Measurements from ENCODE around the gene ITPRID1. TPM values are rescaled to one million over a fixed set of nuclear protein-coding genes. Genes with fewer than 3 reads are reported as not detected.

The ITPRID1 gene
- total RNA-seq, 1 experiment from 2014 or later: 1.2 TPM

GRCh38 chr7:31679574-31680305 lies 165.8 kb downstream of the ITPRID1 start:
- no peak overlapping the region for H2BK12ac ChIP-seq (ENCODE audit: insufficient read length, low read depth, low read length)
- TF ChIP-seq CTCF (conservative IDR thresholded peaks at IDR 0.05): no peak
- no peak overlapping the region for H3K9ac ChIP-seq (ENCODE audit: extremely low read depth, insufficient read length, low read length)
- H4K5ac ChIP-seq (ENCODE audit: insufficient read length, low read depth, low read length): no peak overlapping the region
- H3K23me2 ChIP-seq (ENCODE audit: insufficient read length, low read depth, low read length, poor library complexity, severe bottlenecking): no peaks in the 10 kb centered on the region
- no peak overlapping the region for H2AFZ ChIP-seq (ENCODE audit: low read length)
- peaks cover 3 to 7% of the 10 kb centered on the region in 2 experiments; a peak in 3 of 4 replicates for H3K4me1 Mint-ChIP-seq
- no peaks in the 10 kb centered on the region for H3K36me3 Mint-ChIP-seq (ENCODE audit: insufficient read depth in 1 of 3, low read depth in 3 of 3)
- no peak overlapping the region for H4K8ac ChIP-seq (replicated peaks; ENCODE audit: insufficient read length, low read depth, low read length)
- no peak overlapping the region for H2BK15ac ChIP-seq (ENCODE audit: low read depth, low read length)
- no peaks in the 10 kb centered on the region for H4K20me1 ChIP-seq (ENCODE audit: control insufficient read depth, insufficient read depth, insufficient read length)
- no peaks in the 10 kb centered on the region for H3K79me2 ChIP-seq (ENCODE audit: insufficient read depth, low read length)
- H3K4me2 ChIP-seq (ENCODE audit: insufficient read depth, insufficient read length, low read length): no peak overlapping the region
- WGBS (ENCODE audit: extremely low coverage, insufficient read length, low lambda C conversion rate): no CpG with 5 or more reads among the region's 12 CpGs
- H3K4me3 Mint-ChIP-seq: no peak overlapping the region
- DNase-seq: no peak
- H3K79me1 ChIP-seq (ENCODE audit: insufficient read depth, low read depth, low read length, poor library complexity, severe bottlenecking): no peaks in the 10 kb centered on the region
- H3K27ac Mint-ChIP-seq: no peak overlapping the region
- H3K14ac ChIP-seq (ENCODE audit: insufficient read depth, low read length): no peak overlapping the region
- H3T11ph ChIP-seq (ENCODE audit: low read length): peak overlapping the region; percentile 17
- no peak overlapping the region for H2AK5ac ChIP-seq (ENCODE audit: insufficient read length, low read length)
- no peak overlapping the region for H3K56ac ChIP-seq (ENCODE audit: insufficient read length, low read depth, low read length)
- no peak overlapping the region for H2BK120ac ChIP-seq (ENCODE audit: low read depth, low read length, poor library complexity, severe bottlenecking)
- H3K27ac ChIP-seq (ENCODE audit: insufficient read length, low read depth, low read length): no peak overlapping the region
- H4K91ac ChIP-seq (ENCODE audit: insufficient read length, low read depth, low read length): no peak overlapping the region
- H3K18ac ChIP-seq (ENCODE audit: insufficient read length, low read depth, low read length): no peak overlapping the region
- no peak overlapping the region for H3K4ac ChIP-seq (ENCODE audit: low read depth, low read length)
- H3K4me1 ChIP-seq (ENCODE audit: insufficient read depth, low read length): no peaks in the 10 kb centered on the region
- H3K9me3 Mint-ChIP-seq: no peaks in the 10 kb centered on the region
- H3K23ac ChIP-seq (ENCODE audit: insufficient read length, low read depth, low read length): no peak overlapping the region
- H3K27me3 Mint-ChIP-seq (ENCODE audit: low read depth): peaks cover 4% of the 10 kb centered on the region; the same call in 1 of the 2 replicates
- no peaks in the 10 kb centered on the region for H3K27me3 ChIP-seq (ENCODE audit: insufficient read depth, low read length)
- H3K9me3 ChIP-seq (ENCODE audit: control insufficient read depth, low read depth, low read length): no peaks in the 10 kb centered on the region
- no peak overlapping the region for H2BK5ac ChIP-seq (ENCODE audit: insufficient read length, low read length)
- no peak overlapping the region for H2BK20ac ChIP-seq (ENCODE audit: low read depth, low read length, poor library complexity, severe bottlenecking)
